Neural progenitor cell (in vitro differentiated cells): ENCODE data around the gene CDH13. TPM values are rescaled to one million over a fixed set of nuclear protein-coding genes. Genes with fewer than 3 reads are reported as not detected.

ENCODE experiments used
- DNase-seq: peaks from one replicate; pipeline ENCODE4 v3.0.0-alpha.2; 2016; ENCODE audit warnings: low spot score
- H2AFZ ChIP-seq: fragments of 200-600 bp; sonication (generic); replicated peaks from 2 replicates; pipeline ENCODE4 v1.6.1; 2016; ENCODE audit warnings: antibody characterized with exemption
- H3F3A ChIP-seq: fragments of 200-600 bp; sonication (generic); 2 replicates; pipeline ENCODE4 v1.6.1; 2016; ENCODE audit warnings: antibody characterized with exemption, low read depth
- H3K27ac ChIP-seq: fragments of 200-600 bp; sonication (generic); 2 replicates; pipeline ENCODE4 v1.5.1; 2016; ENCODE audit warnings: mild to moderate bottlenecking
- H3K27me3 ChIP-seq: fragments of 200-600 bp; sonication (generic); 2 replicates; pipeline ENCODE4 v1.6.1; 2016; ENCODE audit warnings: mild to moderate bottlenecking, moderate library complexity
- H3K36me3 ChIP-seq: fragments of 200-600 bp; sonication (generic); 2 replicates; pipeline ENCODE4 v1.5.1; 2016
- H3K4me1 ChIP-seq: fragments of 200-600 bp; sonication (generic); 2 replicates; pipeline ENCODE4 v1.6.1; 2016; ENCODE audit warnings: mixed run types
- H3K4me2 ChIP-seq: fragments of 200-600 bp; sonication (generic); 2 replicates; pipeline ENCODE4 v1.6.1; 2016
- H3K4me3 ChIP-seq: fragments of 200-600 bp; sonication (generic); 2 replicates; pipeline ENCODE4 v1.5.1; 2016
- H3K79me2 ChIP-seq: fragments of 200-600 bp; sonication (generic); 2 replicates; pipeline ENCODE4 v1.6.1; 2016; ENCODE audit warnings: low read depth
- H3K9ac ChIP-seq: fragments of 200-600 bp; sonication (generic); 2 replicates; pipeline ENCODE4 v1.6.1; 2016
- H3K9me3 ChIP-seq: fragments of 200-600 bp; sonication (generic); 2 replicates; pipeline ENCODE4 v1.5.1; 2016; ENCODE audit warnings: low read depth
- H4K20me1 ChIP-seq: fragments of 200-600 bp; sonication (generic); 2 replicates; pipeline ENCODE4 v1.6.1; 2016; ENCODE audit warnings: low read depth
- H3K27ac Mint-ChIP-seq: 3 replicates; pipeline ENCODE4 v1.8.0; 2021; ENCODE audit warnings: mixed read lengths
- H3K27me3 Mint-ChIP-seq: 2 replicates; pipeline ENCODE4 v1.8.0; 2022; ENCODE audit warnings: low read depth, mild to moderate bottlenecking, inconsistent platforms, moderate library complexity, mixed read lengths; ENCODE audit not compliant: insufficient read depth
- H3K36me3 Mint-ChIP-seq: 3 replicates; pipeline ENCODE4 v1.8.0; 2021; ENCODE audit warnings: mixed read lengths
- H3K4me1 Mint-ChIP-seq: 3 replicates; pipeline ENCODE4 v1.8.0; 2021; ENCODE audit warnings: mixed read lengths
- H3K4me3 Mint-ChIP-seq: 3 replicates; pipeline ENCODE4 v1.8.0; 2021; ENCODE audit warnings: mild to moderate bottlenecking, moderate library complexity, mixed read lengths
- H3K9me3 Mint-ChIP-seq: 3 replicates; pipeline ENCODE4 v1.8.0; 2020; ENCODE audit warnings: mixed read lengths
- EZH2 ChIP-seq: fragments of 200-600 bp; sonication (generic); IDR thresholded peaks from 2 replicates; pipeline ENCODE4 v1.6.1; 2017; ENCODE audit warnings: antibody characterized with exemption, mild to moderate bottlenecking, moderate library complexity
- EZH2phosphoT487 ChIP-seq: fragments of 200-600 bp; sonication (generic); IDR thresholded peaks from 2 replicates; pipeline ENCODE4 v1.6.1; 2017; ENCODE audit warnings: antibody characterized with exemption
- total RNA-seq: library from RNA; depleted of rRNA; stranded (reverse); fragments of >200 nt; gene quantifications from 2 replicates; pipeline ENCODE4 v1.2.3, GENCODE V29; 2015; ENCODE audit warnings: low replicate concordance
- TF ChIP-seq, protein P1 (sequence below): fragments of 200-600 bp; sonication (generic); IDR thresholded peaks from 2 replicates; pipeline ENCODE4 v1.5.1; 2017; ENCODE audit warnings: antibody characterized with exemption, mild to moderate bottlenecking

CDH13 gene
- total RNA-seq, 1 donor from 2014 or later, result 3.0 TPM

- no peak overlapping the region for H3K4me3 ChIP-seq
- H3K27ac ChIP-seq, result no peak overlapping the region
- no peaks in the 10 kb centered on the region for H3F3A ChIP-seq
- no peak overlapping the region for H3K4me3 Mint-ChIP-seq
- H3K27me3 Mint-ChIP-seq, result no peaks in the 10 kb centered on the region
- no peaks in the 10 kb centered on the region for H3K4me1 Mint-ChIP-seq
- no peak overlapping the region for H3K27ac Mint-ChIP-seq
- no peaks in the 10 kb centered on the region for H4K20me1 ChIP-seq
- no peaks in the 10 kb centered on the region for H3K36me3 Mint-ChIP-seq
- no peaks in the 10 kb centered on the region for H3K4me1 ChIP-seq
- no peak overlapping the region for H2AFZ ChIP-seq
- no peak for DNase-seq
- no peaks in the 10 kb centered on the region for H3K9me3 ChIP-seq
- H3K79me2 ChIP-seq, result no peaks in the 10 kb centered on the region
- H3K4me2 ChIP-seq, result no peak overlapping the region
- no peaks in the 10 kb centered on the region for H3K27me3 ChIP-seq
- no peaks in the 10 kb centered on the region for H3K9me3 Mint-ChIP-seq
- H3K9ac ChIP-seq, result no peak overlapping the region
- no peak for TF ChIP-seq EZH2phosphoT487
- TF ChIP-seq, protein P1, sequence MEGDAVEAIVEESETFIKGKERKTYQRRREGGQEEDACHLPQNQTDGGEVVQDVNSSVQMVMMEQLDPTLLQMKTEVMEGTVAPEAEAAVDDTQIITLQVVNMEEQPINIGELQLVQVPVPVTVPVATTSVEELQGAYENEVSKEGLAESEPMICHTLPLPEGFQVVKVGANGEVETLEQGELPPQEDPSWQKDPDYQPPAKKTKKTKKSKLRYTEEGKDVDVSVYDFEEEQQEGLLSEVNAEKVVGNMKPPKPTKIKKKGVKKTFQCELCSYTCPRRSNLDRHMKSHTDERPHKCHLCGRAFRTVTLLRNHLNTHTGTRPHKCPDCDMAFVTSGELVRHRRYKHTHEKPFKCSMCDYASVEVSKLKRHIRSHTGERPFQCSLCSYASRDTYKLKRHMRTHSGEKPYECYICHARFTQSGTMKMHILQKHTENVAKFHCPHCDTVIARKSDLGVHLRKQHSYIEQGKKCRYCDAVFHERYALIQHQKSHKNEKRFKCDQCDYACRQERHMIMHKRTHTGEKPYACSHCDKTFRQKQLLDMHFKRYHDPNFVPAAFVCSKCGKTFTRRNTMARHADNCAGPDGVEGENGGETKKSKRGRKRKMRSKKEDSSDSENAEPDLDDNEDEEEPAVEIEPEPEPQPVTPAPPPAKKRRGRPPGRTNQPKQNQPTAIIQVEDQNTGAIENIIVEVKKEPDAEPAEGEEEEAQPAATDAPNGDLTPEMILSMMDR, result no peak
- TF ChIP-seq EZH2, result no peak
- H3K36me3 ChIP-seq, result no peaks in the 10 kb centered on the region
Observed at GRCh38 chr16:83539736-83540490, 913.1 kb downstream of the CDH13 start.

- H3K27me3 Mint-ChIP-seq, result no peaks in the 10 kb centered on the region
- Histone ChIP-seq H3K79me2 (no peaks in the 10 kb centered on the region), H3K9ac (no peak overlapping the region), H3K4me2 (no peak overlapping the region), H3K27ac (no peak overlapping the region), H3K36me3 (no peaks in the 10 kb centered on the region), H3K27me3 (no peaks in the 10 kb centered on the region), H3K9me3 (no peaks in the 10 kb centered on the region), H3K4me3 (no peak overlapping the region), H3K4me1 (no peaks in the 10 kb centered on the region), H4K20me1 (no peaks in the 10 kb centered on the region), H2AFZ (no peak overlapping the region), H3F3A (no peaks in the 10 kb centered on the region)
- no peaks in the 10 kb centered on the region for H3K4me1 Mint-ChIP-seq
- TF ChIP-seq EZH2phosphoT487, result no peak
- TF ChIP-seq, protein P1, result no peak
- no peak for TF ChIP-seq EZH2
- no peak overlapping the region for H3K27ac Mint-ChIP-seq
- H3K9me3 Mint-ChIP-seq, result no peaks in the 10 kb centered on the region
- no peak for DNase-seq
- no peaks in the 10 kb centered on the region for H3K36me3 Mint-ChIP-seq
- H3K4me3 Mint-ChIP-seq, result no peak overlapping the region
Observed at GRCh38 chr16:83541231-83541630, 914.5 kb downstream of the CDH13 start.

DNA sequence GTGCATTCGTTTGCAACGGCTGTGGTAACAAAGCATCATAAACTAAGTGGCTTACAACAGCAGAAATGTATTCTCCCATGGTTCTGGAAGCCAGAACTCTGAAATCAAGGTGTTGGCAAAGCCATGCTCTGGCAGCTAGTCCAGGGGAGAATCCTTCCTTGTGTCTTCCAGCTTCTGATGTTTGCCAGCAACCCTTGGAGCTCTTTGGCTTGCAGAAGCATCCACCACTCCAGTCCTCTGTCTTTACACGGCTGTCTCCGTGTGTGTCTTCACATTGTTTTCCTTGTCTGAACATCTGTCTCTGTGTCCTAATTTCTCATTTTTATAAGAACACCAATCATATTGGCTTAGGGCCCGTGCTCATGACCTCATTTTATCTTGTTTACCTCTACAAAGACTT, 915.7 kb downstream of the CDH13 start:
- no peak overlapping the region for H3K4me2 ChIP-seq
- TF ChIP-seq EZH2phosphoT487 (no peak), EZH2 (no peak)
- TF ChIP-seq, protein P1, result no peak
- H4K20me1 ChIP-seq, result no peaks in the 10 kb centered on the region
- no peaks in the 10 kb centered on the region for H3K27me3 ChIP-seq
- Mint-ChIP-seq H3K27me3 (no peaks in the 10 kb centered on the region), H3K9me3 (peaks cover 2% of the 10 kb centered on the region), H3K27ac (no peak overlapping the region), H3K36me3 (no peaks in the 10 kb centered on the region), H3K4me1 (no peaks in the 10 kb centered on the region), H3K4me3 (no peak overlapping the region)
- H3K4me3 ChIP-seq, result no peak overlapping the region
- DNase-seq, result no peak
- H3K9me3 ChIP-seq, result no peaks in the 10 kb centered on the region
- H2AFZ ChIP-seq, result no peak overlapping the region
- H3K9ac ChIP-seq, result no peak overlapping the region
- H3K79me2 ChIP-seq, result no peaks in the 10 kb centered on the region
- H3K36me3 ChIP-seq, result no peaks in the 10 kb centered on the region
- H3K4me1 ChIP-seq, result no peaks in the 10 kb centered on the region
- H3K27ac ChIP-seq, result no peak overlapping the region
- no peaks in the 10 kb centered on the region for H3F3A ChIP-seq
